Measurements from ENCODE around the gene PIEZO2.

- TF ChIP-seq CTCF (IDR thresholded peaks at IDR 0.05) (no peak), POLR2A (IDR thresholded peaks at IDR 0.05) (no peak), POLR2AphosphoS5 (IDR thresholded peaks at IDR 0.05) (no peak)
These were observed 71.7 kb downstream of the PIEZO2 start for GRCh38 chr18:11077548-11078187.

All from breast epithelium (tissue), 3 donors.